Measurements from ENCODE around the gene ZNF516.

ZNF516 gene

GRCh38 chr18:76441668-76442412 lies 53.2 kb downstream of the ZNF516 start:
- no peak overlapping the region for H4K5ac ChIP-seq (ENCODE audit: low read length)
- H2AK5ac ChIP-seq (ENCODE audit: low read length) = no peak overlapping the region
- no peak overlapping the region for H3K27ac ChIP-seq (ENCODE audit: low read depth, low read length)
- no peaks in the 10 kb centered on the region for H3K36me3 ChIP-seq (ENCODE audit: control insufficient read depth, insufficient read depth, low read length)
- no peak overlapping the region for H3K4me3 ChIP-seq (ENCODE audit: low read length)
- no peak overlapping the region for H3K4ac ChIP-seq (ENCODE audit: low read depth, low read length)
- H3K79me1 ChIP-seq (ENCODE audit: low read length) = no peaks in the 10 kb centered on the region
- no peak for DNase-seq
- H2BK15ac ChIP-seq (replicated peaks; ENCODE audit: low read depth) = no peak overlapping the region
- WGBS (ENCODE audit: extremely low coverage, insufficient coverage, low lambda C conversion rate) = no CpG with 5 or more reads among the region's 65 CpGs
- no peaks in the 10 kb centered on the region for H3K79me2 ChIP-seq (ENCODE audit: control insufficient read depth, insufficient read depth, low read length)
- no peak overlapping the region for H4K8ac ChIP-seq (ENCODE audit: low read depth, low read length)
- no peak overlapping the region for H2BK5ac ChIP-seq (ENCODE audit: low read length)
- no peak overlapping the region for H3K56ac ChIP-seq (ENCODE audit: low read length)
- no peak overlapping the region for H3K4me2 ChIP-seq (ENCODE audit: low read length)
- H3K27me3 ChIP-seq (ENCODE audit: insufficient read depth, low read length, poor library complexity) = no peaks in the 10 kb centered on the region
- no peak overlapping the region for H2BK120ac ChIP-seq (ENCODE audit: low read depth, low read length)
- no peak overlapping the region for H3K9ac ChIP-seq (ENCODE audit: low read length)
- no peaks in the 10 kb centered on the region for H3K4me1 ChIP-seq (ENCODE audit: control insufficient read depth, low read depth, low read length)
- H3K18ac ChIP-seq (ENCODE audit: low read length) = no peak overlapping the region
- no peak overlapping the region for H3K23ac ChIP-seq (ENCODE audit: low read length)

- no peaks in the 10 kb centered on the region for H3K36me3 ChIP-seq (ENCODE audit: control insufficient read depth, insufficient read depth, low read length)
Measured at GRCh38 chr18:76441002-76441667, 53.9 kb downstream of the ZNF516 start.

GRCh38 chr18:76437910-76438309 lies 57.1 kb downstream of the ZNF516 start:
- no peak overlapping the region for H4K5ac ChIP-seq (ENCODE audit: low read length)
- H3K79me1 ChIP-seq (ENCODE audit: low read length) = no peaks in the 10 kb centered on the region
- no CpG with 5 or more reads among the region's 8 CpGs for WGBS (ENCODE audit: extremely low coverage, insufficient coverage, low lambda C conversion rate)
- DNase-seq = no peak
- H3K56ac ChIP-seq (ENCODE audit: low read length) = no peak overlapping the region
- H3K36me3 ChIP-seq (ENCODE audit: control insufficient read depth, insufficient read depth, low read length) = no peaks in the 10 kb centered on the region
- no peak overlapping the region for H2BK5ac ChIP-seq (ENCODE audit: low read length)
- no peak overlapping the region for H3K4me3 ChIP-seq (ENCODE audit: low read length)
- H3K27ac ChIP-seq (ENCODE audit: low read depth, low read length) = no peak overlapping the region
- no peak overlapping the region for H2AK5ac ChIP-seq (ENCODE audit: low read length)
- no peak overlapping the region for H4K8ac ChIP-seq (ENCODE audit: low read depth, low read length)
- no peaks in the 10 kb centered on the region for H3K79me2 ChIP-seq (ENCODE audit: control insufficient read depth, insufficient read depth, low read length)
- no peak overlapping the region for H3K4ac ChIP-seq (ENCODE audit: low read depth, low read length)
- no peak overlapping the region for H3K23ac ChIP-seq (ENCODE audit: low read length)
- H3K27me3 ChIP-seq (ENCODE audit: insufficient read depth, low read length, poor library complexity) = no peaks in the 10 kb centered on the region
- no peak overlapping the region for H3K9ac ChIP-seq (ENCODE audit: low read length)
- no peak overlapping the region for H2BK15ac ChIP-seq (replicated peaks; ENCODE audit: low read depth)
- no peak overlapping the region for H2BK120ac ChIP-seq (ENCODE audit: low read depth, low read length)
- no peak overlapping the region for H3K18ac ChIP-seq (ENCODE audit: low read length)
- no peak overlapping the region for H3K4me2 ChIP-seq (ENCODE audit: low read length)
- H3K4me1 ChIP-seq (ENCODE audit: control insufficient read depth, low read depth, low read length) = no peaks in the 10 kb centered on the region

More at GRCh38 chr18:76441002-76441667, 53.9 kb downstream of the ZNF516 start:
- Histone ChIP-seq H2BK5ac (ENCODE audit: low read length) (no peak overlapping the region), H3K4ac (ENCODE audit: low read depth, low read length) (no peak overlapping the region), H3K79me2 (ENCODE audit: control insufficient read depth, insufficient read depth, low read length) (no peaks in the 10 kb centered on the region), H2BK120ac (ENCODE audit: low read depth, low read length) (no peak overlapping the region), H2AK5ac (ENCODE audit: low read length) (no peak overlapping the region), H3K4me1 (ENCODE audit: control insufficient read depth, low read depth, low read length) (no peaks in the 10 kb centered on the region), H3K4me3 (ENCODE audit: low read length) (no peak overlapping the region), H3K4me2 (ENCODE audit: low read length) (no peak overlapping the region), H3K27ac (ENCODE audit: low read depth, low read length) (no peak overlapping the region), H3K27me3 (ENCODE audit: insufficient read depth, low read length, poor library complexity) (no peaks in the 10 kb centered on the region), H3K9ac (ENCODE audit: low read length) (no peak overlapping the region), H3K18ac (ENCODE audit: low read length) (no peak overlapping the region), H4K8ac (ENCODE audit: low read depth, low read length) (no peak overlapping the region), H2BK15ac (replicated peaks; ENCODE audit: low read depth) (no peak overlapping the region), H3K23ac (ENCODE audit: low read length) (no peak overlapping the region), H4K5ac (ENCODE audit: low read length) (no peak overlapping the region), H3K56ac (ENCODE audit: low read length) (no peak overlapping the region), H3K79me1 (ENCODE audit: low read length) (no peaks in the 10 kb centered on the region)
- DNase-seq = no peak
- no CpG with 5 or more reads among the region's 54 CpGs for WGBS (ENCODE audit: extremely low coverage, insufficient coverage, low lambda C conversion rate)

GRCh38 chr18:76437011-76437410 lies 58.0 kb downstream of the ZNF516 start:
- no CpG with 5 or more reads among the region's 11 CpGs for WGBS (ENCODE audit: extremely low coverage, insufficient coverage, low lambda C conversion rate)
- no peak overlapping the region for H3K4me2 ChIP-seq (ENCODE audit: low read length)
- H3K79me2 ChIP-seq (ENCODE audit: control insufficient read depth, insufficient read depth, low read length) = no peaks in the 10 kb centered on the region
- no peak overlapping the region for H3K4me3 ChIP-seq (ENCODE audit: low read length)
- H3K27ac ChIP-seq (ENCODE audit: low read depth, low read length) = no peak overlapping the region
- H2BK120ac ChIP-seq (ENCODE audit: low read depth, low read length) = no peak overlapping the region
- H4K5ac ChIP-seq (ENCODE audit: low read length) = no peak overlapping the region
- H3K27me3 ChIP-seq (ENCODE audit: insufficient read depth, low read length, poor library complexity) = no peaks in the 10 kb centered on the region
- H3K23ac ChIP-seq (ENCODE audit: low read length) = no peak overlapping the region
- H3K4me1 ChIP-seq (ENCODE audit: control insufficient read depth, low read depth, low read length) = no peaks in the 10 kb centered on the region
- H4K8ac ChIP-seq (ENCODE audit: low read depth, low read length) = no peak overlapping the region
- H3K9ac ChIP-seq (ENCODE audit: low read length) = no peak overlapping the region
- H2BK15ac ChIP-seq (replicated peaks; ENCODE audit: low read depth) = no peak overlapping the region
- H3K79me1 ChIP-seq (ENCODE audit: low read length) = no peaks in the 10 kb centered on the region
- H3K18ac ChIP-seq (ENCODE audit: low read length) = no peak overlapping the region
- DNase-seq = no peak
- no peaks in the 10 kb centered on the region for H3K36me3 ChIP-seq (ENCODE audit: control insufficient read depth, insufficient read depth, low read length)
- no peak overlapping the region for H3K4ac ChIP-seq (ENCODE audit: low read depth, low read length)
- H3K56ac ChIP-seq (ENCODE audit: low read length) = no peak overlapping the region
- no peak overlapping the region for H2AK5ac ChIP-seq (ENCODE audit: low read length)
- no peak overlapping the region for H2BK5ac ChIP-seq (ENCODE audit: low read length)

GRCh38 chr18:76436342-76436741 lies 58.7 kb downstream of the ZNF516 start:
- Histone ChIP-seq H3K9ac (ENCODE audit: low read length) (no peak overlapping the region), H3K4me3 (ENCODE audit: low read length) (no peak overlapping the region), H3K23ac (ENCODE audit: low read length) (no peak overlapping the region), H2AK5ac (ENCODE audit: low read length) (no peak overlapping the region), H2BK15ac (replicated peaks; ENCODE audit: low read depth) (no peak overlapping the region), H3K18ac (ENCODE audit: low read length) (no peak overlapping the region), H3K27ac (ENCODE audit: low read depth, low read length) (no peak overlapping the region), H3K79me2 (ENCODE audit: control insufficient read depth, insufficient read depth, low read length) (no peaks in the 10 kb centered on the region), H3K36me3 (ENCODE audit: control insufficient read depth, insufficient read depth, low read length) (no peaks in the 10 kb centered on the region), H2BK120ac (ENCODE audit: low read depth, low read length) (no peak overlapping the region), H4K5ac (ENCODE audit: low read length) (no peak overlapping the region), H2BK5ac (ENCODE audit: low read length) (no peak overlapping the region), H3K79me1 (ENCODE audit: low read length) (no peaks in the 10 kb centered on the region), H3K4me1 (ENCODE audit: control insufficient read depth, low read depth, low read length) (no peaks in the 10 kb centered on the region), H3K4me2 (ENCODE audit: low read length) (no peak overlapping the region), H3K27me3 (ENCODE audit: insufficient read depth, low read length, poor library complexity) (no peaks in the 10 kb centered on the region), H3K56ac (ENCODE audit: low read length) (no peak overlapping the region), H4K8ac (ENCODE audit: low read depth, low read length) (no peak overlapping the region), H3K4ac (ENCODE audit: low read depth, low read length) (no peak overlapping the region)
- no peak for DNase-seq
- WGBS (ENCODE audit: extremely low coverage, insufficient coverage, low lambda C conversion rate) = no CpG with 5 or more reads among the region's 16 CpGs

All from mesendoderm (in vitro differentiated cells).